H9 (cell line): ENCODE results near the gene EXOC6. TPM values are rescaled to one million over a fixed set of nuclear protein-coding genes. Genes with fewer than 3 reads are reported as not detected.

Source experiments
- DNase-seq: peaks from one replicate; pipeline ENCODE4 v3.0.0-alpha.2; 2017
- H2AFZ ChIP-seq: one replicate; pipeline ENCODE4 v1.6.1; 2013; ENCODE audit warnings: mild to moderate bottlenecking, low read length, control low read depth, moderate library complexity
- H2AK5ac ChIP-seq: 2 replicates; pipeline ENCODE4 v1.6.1; 2013; ENCODE audit warnings: low read length, control low read depth, mixed read lengths; ENCODE audit not compliant: insufficient read length
- H2BK120ac ChIP-seq: one replicate; pipeline ENCODE4 v1.6.1; 2013; ENCODE audit warnings: low read depth, mild to moderate bottlenecking, low read length, control low read depth, inconsistent platforms; ENCODE audit not compliant: poor library complexity, severe bottlenecking
- H2BK12ac ChIP-seq: 2 replicates; pipeline ENCODE4 v1.6.1; 2013; ENCODE audit warnings: low read length, control low read depth, mixed read lengths, low read depth; ENCODE audit not compliant: insufficient read length
- H2BK15ac ChIP-seq: 2 replicates; pipeline ENCODE4 v1.6.1; 2013; ENCODE audit warnings: low read depth, low read length, control low read depth
- H2BK20ac ChIP-seq: one replicate; pipeline ENCODE4 v1.6.1; 2013; ENCODE audit warnings: low read depth, mild to moderate bottlenecking, low read length, control low read depth, inconsistent platforms; ENCODE audit not compliant: poor library complexity, severe bottlenecking
- H2BK5ac ChIP-seq: 2 replicates; pipeline ENCODE4 v1.6.1; 2013; ENCODE audit warnings: low read length, control low read depth, mixed read lengths; ENCODE audit not compliant: insufficient read length
- H3K14ac ChIP-seq: 2 replicates; pipeline ENCODE4 v1.6.1; 2013; ENCODE audit warnings: low read length, control low read depth; ENCODE audit not compliant: insufficient read depth
- H3K18ac ChIP-seq: 2 replicates; pipeline ENCODE4 v1.6.1; 2013; ENCODE audit warnings: low read depth, mild to moderate bottlenecking, mixed read lengths, low read length, control low read depth; ENCODE audit not compliant: insufficient read length
- H3K23ac ChIP-seq: 2 replicates; pipeline ENCODE4 v1.6.1; 2013; ENCODE audit warnings: low read length, control low read depth, mixed read lengths, low read depth; ENCODE audit not compliant: insufficient read length
- H3K23me2 ChIP-seq: 2 replicates; pipeline ENCODE4 v1.6.1; 2013; ENCODE audit warnings: low read depth, mild to moderate bottlenecking, mixed read lengths, low read length, control low read depth; ENCODE audit not compliant: insufficient read length, poor library complexity, severe bottlenecking
- H3K27ac ChIP-seq: 2 replicates; pipeline ENCODE4 v1.5.1; 2013; ENCODE audit warnings: low read length, control low read depth, mixed read lengths, low read depth; ENCODE audit not compliant: insufficient read length
- H3K27me3 ChIP-seq: 2 replicates; pipeline ENCODE4 v1.6.1; 2013; ENCODE audit warnings: low read length, control low read depth, inconsistent platforms; ENCODE audit not compliant: insufficient read depth
- H3K4ac ChIP-seq: 2 replicates; pipeline ENCODE4 v1.6.1; 2013; ENCODE audit warnings: low read depth, mild to moderate bottlenecking, control low read depth, inconsistent platforms, low read length, moderate library complexity
- H3K4me1 ChIP-seq: 2 replicates; pipeline ENCODE4 v1.6.1; 2013; ENCODE audit warnings: low read length, control low read depth, inconsistent platforms; ENCODE audit not compliant: insufficient read depth
- H3K4me2 ChIP-seq: 2 replicates; pipeline ENCODE4 v1.6.1; 2013; ENCODE audit warnings: low read length, control low read depth, mixed read lengths; ENCODE audit not compliant: insufficient read length, insufficient read depth
- H3K56ac ChIP-seq: 2 replicates; pipeline ENCODE4 v1.6.1; 2013; ENCODE audit warnings: low read depth, mild to moderate bottlenecking, mixed read lengths, low read length, control low read depth; ENCODE audit not compliant: insufficient read length
- H3K79me1 ChIP-seq: 2 replicates; pipeline ENCODE4 v1.6.1; 2013; ENCODE audit warnings: low read depth, mild to moderate bottlenecking, moderate library complexity, low read length, control low read depth, inconsistent platforms; ENCODE audit not compliant: insufficient read depth, poor library complexity, severe bottlenecking
- H3K79me2 ChIP-seq: 2 replicates; pipeline ENCODE4 v1.6.1; 2013; ENCODE audit warnings: low read length, control low read depth, inconsistent platforms; ENCODE audit not compliant: insufficient read depth
- H3K9ac ChIP-seq: 2 replicates; pipeline ENCODE4 v1.6.1; 2013; ENCODE audit warnings: low read length, control low read depth, mixed read lengths; ENCODE audit not compliant: insufficient read length; ENCODE audit errors: extremely low read depth
- H3K9me3 ChIP-seq: one replicate; pipeline ENCODE4 v1.6.1; 2013; ENCODE audit warnings: low read depth, low read length, inconsistent platforms; ENCODE audit not compliant: control insufficient read depth
- H3T11ph ChIP-seq: one replicate; pipeline ENCODE4 v1.6.1; 2013; ENCODE audit warnings: mild to moderate bottlenecking, low read length, control low read depth, inconsistent platforms
- H4K20me1 ChIP-seq: one replicate; pipeline ENCODE4 v1.6.1; 2013; ENCODE audit not compliant: control insufficient read depth, insufficient read length, insufficient read depth
- H4K5ac ChIP-seq: 2 replicates; pipeline ENCODE4 v1.6.1; 2013; ENCODE audit warnings: low read depth, mild to moderate bottlenecking, mixed read lengths, low read length, control low read depth; ENCODE audit not compliant: insufficient read length
- H4K8ac ChIP-seq: replicated peaks from 2 replicates; pipeline ENCODE4 v1.6.1; 2013; ENCODE audit warnings: low read length, control low read depth, mixed read lengths, low read depth; ENCODE audit not compliant: insufficient read length
- H4K91ac ChIP-seq: 2 replicates; pipeline ENCODE4 v1.6.1; 2013; ENCODE audit warnings: low read depth, mild to moderate bottlenecking, moderate library complexity, mixed read lengths, low read length, control low read depth; ENCODE audit not compliant: insufficient read length
- H3K27ac Mint-ChIP-seq, 3 experiments: 2 replicates in 2 of 3; 3 replicates in 1 of 3; pipeline ENCODE4 v1.8.0; 2020 to 2021; ENCODE audit warnings: mixed read lengths in 3 of 3, mild to moderate bottlenecking in 1 of 3, moderate library complexity in 1 of 3
- H3K27me3 Mint-ChIP-seq: 2 replicates; pipeline ENCODE4 v1.8.0; 2021; ENCODE audit warnings: low read depth, mild to moderate bottlenecking, moderate library complexity, mixed read lengths
- H3K36me3 Mint-ChIP-seq, 3 experiments: 2 replicates in 2 of 3; 3 replicates in 1 of 3; pipeline ENCODE4 v1.8.0; 2020 to 2021; ENCODE audit warnings: low read depth in 3 of 3, mixed read lengths in 3 of 3; ENCODE audit not compliant: insufficient read depth in 1 of 3
- H3K4me1 Mint-ChIP-seq, 2 experiments: 2 replicates each; pipeline ENCODE4 v1.8.0; 2020; ENCODE audit warnings: mixed read lengths in 2 of 2
- H3K4me3 Mint-ChIP-seq, 2 experiments: 2 replicates in 1 of 2; 3 replicates in 1 of 2; pipeline ENCODE4 v1.8.0; 2020 to 2021; ENCODE audit warnings: mild to moderate bottlenecking in 2 of 2, mixed read lengths in 2 of 2, moderate library complexity in 1 of 2
- H3K9me3 Mint-ChIP-seq, 2 experiments: 2 replicates in 1 of 2; 3 replicates in 1 of 2; pipeline ENCODE4 v1.8.0; 2020; ENCODE audit warnings: mild to moderate bottlenecking in 2 of 2, mixed read lengths in 2 of 2, moderate library complexity in 1 of 2
- WGBS: extraction: QIAGEN DNeasy Blood & Tissue Kit; methylation state at CpG from one replicate; pipeline ENCODE4 v1.1.7; 2013; ENCODE audit warnings: missing lambda C conversion rate, low lambda C conversion rate, mixed read lengths; ENCODE audit not compliant: insufficient read length; ENCODE audit errors: extremely low coverage; 5-methylcytosine and 5-hydroxymethylcytosine counted together
- total RNA-seq: library from RNA; stranded (reverse); gene quantifications from 2 replicates; pipeline ENCODE4 v1.2.1, GENCODE V29; 2021
- TF ChIP-seq, protein P1 (sequence below): fragments of 200-600 bp; sonication (generic); conservative IDR thresholded peaks from 3 replicates; pipeline ENCODE4 v1.8.0; 2021; ENCODE audit warnings: antibody characterized with exemption, mild to moderate bottlenecking

Gene EXOC6
- total RNA-seq, 1 experiment from 2014 or later = 9.0 TPM

- H3K27ac Mint-ChIP-seq = peak overlapping the region; percentile 81 to 88 (median 83); a peak in 4 of 7 replicates
- no peak overlapping the region for H3K4me2 ChIP-seq
- H3K79me2 ChIP-seq = no peaks in the 10 kb centered on the region
Observed at GRCh38 chr10:92892691-92893054, 44.4 kb downstream of the EXOC6 start.

More at GRCh38 chr10:92892691-92893054, 44.4 kb downstream of the EXOC6 start:
- peaks cover 43 to 44% of the 10 kb centered on the region in 2 experiments for H3K4me1 Mint-ChIP-seq
- WGBS = no CpG with 5 or more reads among the region's 3 CpGs
- Histone ChIP-seq H3K79me1 (no peaks in the 10 kb centered on the region), H3K14ac (no peak overlapping the region), H3K4ac (no peak overlapping the region), H3K27ac (no peak overlapping the region), H4K5ac (no peak overlapping the region), H2AFZ (no peak overlapping the region), H3K9ac (no peak overlapping the region), H2BK120ac (no peak overlapping the region), H3K27me3 (no peaks in the 10 kb centered on the region), H4K20me1 (no peaks in the 10 kb centered on the region), H3K56ac (no peak overlapping the region), H3K18ac (no peak overlapping the region), H4K91ac (no peak overlapping the region), H2BK15ac (no peak overlapping the region), H2BK20ac (no peak overlapping the region), H2BK5ac (no peak overlapping the region), H3K4me1 (peaks cover 6% of the 10 kb centered on the region; the same call in 1 of the 2 replicates), H3K23ac (no peak overlapping the region), H2BK12ac (no peak overlapping the region), H3K9me3 (no peaks in the 10 kb centered on the region), H4K8ac (no peak overlapping the region), H2AK5ac (no peak overlapping the region), H3T11ph (no peak overlapping the region), H3K23me2 (no peaks in the 10 kb centered on the region)
- DNase-seq = no peak
- H3K9me3 Mint-ChIP-seq = no peaks in the 10 kb centered on the region
- H3K27me3 Mint-ChIP-seq = no peaks in the 10 kb centered on the region
- TF ChIP-seq, protein P1, sequence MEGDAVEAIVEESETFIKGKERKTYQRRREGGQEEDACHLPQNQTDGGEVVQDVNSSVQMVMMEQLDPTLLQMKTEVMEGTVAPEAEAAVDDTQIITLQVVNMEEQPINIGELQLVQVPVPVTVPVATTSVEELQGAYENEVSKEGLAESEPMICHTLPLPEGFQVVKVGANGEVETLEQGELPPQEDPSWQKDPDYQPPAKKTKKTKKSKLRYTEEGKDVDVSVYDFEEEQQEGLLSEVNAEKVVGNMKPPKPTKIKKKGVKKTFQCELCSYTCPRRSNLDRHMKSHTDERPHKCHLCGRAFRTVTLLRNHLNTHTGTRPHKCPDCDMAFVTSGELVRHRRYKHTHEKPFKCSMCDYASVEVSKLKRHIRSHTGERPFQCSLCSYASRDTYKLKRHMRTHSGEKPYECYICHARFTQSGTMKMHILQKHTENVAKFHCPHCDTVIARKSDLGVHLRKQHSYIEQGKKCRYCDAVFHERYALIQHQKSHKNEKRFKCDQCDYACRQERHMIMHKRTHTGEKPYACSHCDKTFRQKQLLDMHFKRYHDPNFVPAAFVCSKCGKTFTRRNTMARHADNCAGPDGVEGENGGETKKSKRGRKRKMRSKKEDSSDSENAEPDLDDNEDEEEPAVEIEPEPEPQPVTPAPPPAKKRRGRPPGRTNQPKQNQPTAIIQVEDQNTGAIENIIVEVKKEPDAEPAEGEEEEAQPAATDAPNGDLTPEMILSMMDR = no peak
- H3K36me3 Mint-ChIP-seq = no peaks in the 10 kb centered on the region; a peak in 1 of 7 replicates
- no peak overlapping the region for H3K4me3 Mint-ChIP-seq
